GM18511 (cell line): ENCODE measurements around the gene NR1H2.

ENCODE experiments used
- ATAC-seq: cut with Tn5 transposase; IDR thresholded peaks from one replicate; pipeline ENCODE4 v1.9.1; 2021; ENCODE audit warnings: mild to moderate bottlenecking, moderate library complexity; ENCODE audit not compliant: unreplicated experiment

Gene NR1H2

DNA sequence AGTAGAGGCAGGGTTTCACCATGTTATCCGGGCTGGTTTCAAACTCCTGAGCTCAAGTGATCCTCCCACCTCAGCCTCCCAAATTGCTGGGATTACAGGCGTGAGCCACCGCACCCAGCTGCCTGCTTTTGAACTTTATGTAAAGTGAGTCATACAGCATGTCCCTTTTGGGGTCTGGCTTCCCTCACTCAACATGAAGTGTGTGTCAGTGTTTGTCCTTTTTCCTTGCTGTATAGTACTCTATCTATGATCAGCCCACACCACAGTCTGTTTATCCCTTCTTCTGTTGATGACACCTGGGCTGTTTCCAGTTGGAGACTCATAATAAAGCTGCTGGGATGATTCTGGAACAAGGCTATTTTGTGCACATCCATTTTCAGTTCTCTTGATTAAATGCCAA is 44.6 kb downstream of the NR1H2 start:
- ATAC-seq = no peak

DNA sequence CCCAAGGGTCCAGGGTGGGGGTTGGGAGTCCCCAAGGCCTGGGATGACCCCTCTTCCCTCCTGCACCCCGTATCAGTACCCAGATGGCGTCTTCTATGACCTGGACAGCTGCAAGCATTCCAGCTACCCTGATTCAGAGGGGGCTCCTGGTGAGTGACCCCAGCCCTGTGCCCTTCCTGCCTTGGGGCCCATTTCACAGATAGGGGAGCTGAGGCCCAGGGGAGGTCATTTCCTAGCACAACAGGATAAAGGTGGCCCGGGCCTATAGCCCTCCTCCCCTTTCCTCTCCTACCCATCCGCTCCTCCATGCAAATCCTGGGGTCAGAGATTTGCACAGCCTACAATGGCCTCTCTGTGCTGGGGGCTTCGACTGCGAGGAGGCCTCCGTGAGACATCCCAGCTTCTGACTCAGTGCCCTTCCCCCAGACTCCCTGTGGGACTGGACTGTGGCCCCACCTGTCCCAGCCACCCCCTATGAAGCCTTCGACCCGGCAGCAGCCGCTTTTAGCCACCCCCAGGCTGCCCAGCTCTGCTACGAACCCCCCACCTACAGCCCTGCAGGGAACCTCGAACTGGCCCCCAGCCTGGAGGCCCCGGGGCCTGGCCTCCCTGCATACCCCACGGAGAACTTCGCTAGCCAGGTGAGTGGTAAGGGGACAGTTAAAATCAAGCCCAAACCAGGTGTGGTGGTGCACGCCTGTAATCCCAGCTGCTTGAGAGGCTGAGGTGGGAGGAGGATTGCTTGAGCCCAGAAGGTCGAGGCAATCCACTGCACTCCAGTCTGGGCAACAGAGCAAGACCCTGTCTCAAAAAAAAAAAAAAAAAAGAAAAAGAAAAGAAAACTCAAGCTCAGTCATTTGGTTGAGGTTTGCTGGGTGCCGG is 46.4 kb downstream of the NR1H2 start:
- no peak for ATAC-seq

DNA sequence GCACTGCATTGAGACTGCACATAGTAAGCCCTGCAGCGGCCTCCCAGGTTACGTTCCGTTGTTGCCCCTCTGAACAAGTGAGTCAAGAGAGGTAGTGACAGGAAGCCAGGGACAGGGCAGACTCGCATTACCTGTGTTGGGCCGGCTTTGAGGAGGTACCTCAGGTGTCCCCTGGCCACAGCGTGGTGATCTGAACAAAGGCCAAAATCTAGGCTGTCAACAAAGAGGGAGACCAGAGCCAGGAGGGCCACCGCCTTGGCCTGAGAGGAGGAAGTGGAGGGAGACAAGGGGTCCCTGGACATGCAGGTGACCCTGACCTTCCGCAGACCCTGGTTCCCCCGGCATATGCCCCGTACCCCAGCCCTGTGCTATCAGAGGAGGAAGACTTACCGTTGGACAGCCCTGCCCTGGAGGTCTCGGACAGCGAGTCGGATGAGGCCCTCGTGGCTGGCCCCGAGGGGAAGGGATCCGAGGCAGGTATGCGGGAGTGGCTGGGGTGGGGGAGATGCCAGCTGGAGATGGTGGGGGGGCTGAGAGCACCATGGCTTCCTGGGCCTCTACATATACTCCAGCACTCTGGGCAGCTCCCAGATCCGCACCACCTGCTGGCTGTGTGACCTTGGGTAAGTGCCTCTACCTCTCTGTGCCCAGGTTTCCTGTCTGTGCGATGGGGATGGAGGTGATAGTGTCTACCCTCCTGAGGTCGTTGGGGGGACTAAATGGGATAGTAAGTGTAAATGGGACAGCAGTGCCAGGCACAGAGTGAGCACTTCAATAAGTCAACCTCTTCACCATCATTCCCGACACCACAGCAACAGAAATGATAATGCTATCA is 47.2 kb downstream of the NR1H2 start:
- no peak for ATAC-seq

DNA sequence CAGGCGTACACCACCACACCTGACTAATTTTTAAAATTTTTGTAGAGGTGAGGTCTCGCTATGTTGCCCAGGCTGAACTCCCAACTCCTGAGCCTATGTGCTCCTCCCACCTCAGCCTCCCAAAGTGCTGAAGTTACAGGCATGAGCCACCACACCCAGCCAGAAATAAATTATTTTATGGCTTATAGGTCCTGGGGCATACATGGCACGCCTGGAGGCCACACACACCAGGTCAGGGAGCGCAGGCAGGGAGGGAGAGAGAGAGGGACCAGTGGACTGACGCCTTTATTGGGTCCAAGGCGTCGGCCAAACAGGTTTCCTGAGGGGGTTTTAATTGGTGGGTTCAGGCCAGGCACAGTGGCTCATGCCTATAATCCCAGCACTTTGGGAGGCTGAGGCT is 49.3 kb downstream of the NR1H2 start:
- no peak for ATAC-seq

DNA sequence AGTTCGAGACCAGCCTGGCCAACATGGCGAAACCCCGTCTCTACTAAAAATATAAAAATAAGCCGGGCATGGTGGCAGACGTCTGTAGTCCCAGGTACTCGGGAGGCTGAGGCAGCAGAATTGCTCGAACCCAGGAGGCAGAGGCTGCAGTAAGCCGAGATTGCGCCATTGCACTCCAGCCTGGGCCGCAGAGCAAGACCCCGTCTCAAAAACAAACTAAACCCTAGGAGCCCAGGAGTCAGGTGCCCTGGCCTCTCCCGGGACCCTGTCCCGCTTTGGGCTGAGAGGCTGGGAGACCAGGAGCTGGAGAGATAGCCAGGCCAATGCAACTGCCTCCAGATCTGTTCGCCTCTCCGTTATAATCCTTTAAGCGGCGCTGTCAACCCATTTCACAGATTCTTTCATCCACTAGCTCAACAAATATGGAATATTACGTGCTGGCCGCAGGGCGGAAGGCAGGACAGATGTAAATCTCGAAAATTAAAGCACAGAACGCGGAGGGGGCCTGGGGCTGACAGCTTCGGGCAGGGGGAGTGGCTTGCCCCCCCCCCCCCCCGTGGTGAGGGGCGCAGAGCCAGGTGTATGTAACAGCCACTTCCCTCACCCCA is 51.2 kb downstream of the NR1H2 start:
- no peak for ATAC-seq

DNA sequence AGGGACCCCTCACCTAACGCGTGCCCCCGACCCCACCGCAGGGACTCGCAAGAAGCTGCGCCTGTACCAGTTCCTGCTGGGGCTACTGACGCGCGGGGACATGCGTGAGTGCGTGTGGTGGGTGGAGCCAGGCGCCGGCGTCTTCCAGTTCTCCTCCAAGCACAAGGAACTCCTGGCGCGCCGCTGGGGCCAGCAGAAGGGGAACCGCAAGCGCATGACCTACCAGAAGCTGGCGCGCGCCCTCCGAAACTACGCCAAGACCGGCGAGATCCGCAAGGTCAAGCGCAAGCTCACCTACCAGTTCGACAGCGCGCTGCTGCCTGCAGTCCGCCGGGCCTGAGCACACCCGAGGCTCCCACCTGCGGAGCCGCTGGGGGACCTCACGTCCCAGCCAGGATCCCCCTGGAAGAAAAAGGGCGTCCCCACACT is 51.8 kb downstream of the NR1H2 start:
- ATAC-seq = no peak

DNA sequence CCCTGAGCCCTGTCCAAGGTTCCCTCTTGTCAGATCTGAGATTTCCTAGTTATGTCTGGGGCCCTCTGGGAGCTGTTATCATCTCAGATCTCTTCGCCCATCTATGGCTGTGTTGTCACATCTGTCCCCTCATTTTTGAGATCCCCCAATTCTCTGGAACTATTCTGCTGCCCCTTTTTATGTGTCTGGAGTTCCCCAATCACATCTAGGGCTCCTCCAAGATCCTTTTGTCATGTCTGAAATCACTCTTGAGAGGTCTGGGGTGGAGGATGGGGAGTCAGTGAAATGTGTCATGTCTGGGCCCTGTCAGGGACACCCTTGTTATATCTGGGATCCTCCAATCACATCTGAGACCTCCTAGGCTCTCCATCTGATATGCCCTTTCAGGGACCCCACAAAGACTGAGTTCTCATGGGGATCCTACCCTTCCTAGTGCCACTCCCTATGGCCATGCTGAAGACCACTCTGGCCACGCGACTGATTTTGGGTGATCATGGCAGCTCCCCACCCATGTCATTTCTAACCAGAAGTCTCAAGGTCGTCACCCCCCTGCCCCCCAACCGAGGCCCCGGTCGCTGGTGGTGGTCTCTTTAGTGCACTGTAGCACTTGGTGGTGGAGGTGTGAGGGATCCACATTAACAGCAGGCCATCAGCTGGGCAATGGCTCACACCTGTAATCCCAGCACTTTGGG is 52.7 kb downstream of the NR1H2 start:
- ATAC-seq = no peak

DNA sequence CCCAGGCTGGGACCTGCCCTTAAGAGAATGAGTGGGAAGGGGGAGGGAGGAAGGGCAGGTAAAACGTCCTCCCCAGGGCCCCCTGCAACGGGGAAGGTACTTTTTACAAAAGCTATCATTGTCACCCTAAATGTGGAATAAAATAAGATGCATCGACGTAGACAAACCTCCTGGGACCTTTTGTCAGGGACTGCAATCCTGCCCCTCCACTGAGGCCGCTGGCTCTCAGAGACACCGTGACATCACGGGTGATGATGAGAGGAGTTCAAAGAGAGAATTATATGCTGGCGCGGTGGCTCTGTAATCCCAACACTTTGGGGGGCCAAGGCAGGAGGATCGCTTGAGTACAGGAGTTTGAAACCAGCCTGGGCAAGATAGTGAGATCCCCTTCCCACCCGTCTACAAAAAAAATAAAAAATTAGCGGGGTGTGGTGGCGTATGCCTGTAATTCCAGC is 54.7 kb downstream of the NR1H2 start:
- ATAC-seq = no peak

DNA sequence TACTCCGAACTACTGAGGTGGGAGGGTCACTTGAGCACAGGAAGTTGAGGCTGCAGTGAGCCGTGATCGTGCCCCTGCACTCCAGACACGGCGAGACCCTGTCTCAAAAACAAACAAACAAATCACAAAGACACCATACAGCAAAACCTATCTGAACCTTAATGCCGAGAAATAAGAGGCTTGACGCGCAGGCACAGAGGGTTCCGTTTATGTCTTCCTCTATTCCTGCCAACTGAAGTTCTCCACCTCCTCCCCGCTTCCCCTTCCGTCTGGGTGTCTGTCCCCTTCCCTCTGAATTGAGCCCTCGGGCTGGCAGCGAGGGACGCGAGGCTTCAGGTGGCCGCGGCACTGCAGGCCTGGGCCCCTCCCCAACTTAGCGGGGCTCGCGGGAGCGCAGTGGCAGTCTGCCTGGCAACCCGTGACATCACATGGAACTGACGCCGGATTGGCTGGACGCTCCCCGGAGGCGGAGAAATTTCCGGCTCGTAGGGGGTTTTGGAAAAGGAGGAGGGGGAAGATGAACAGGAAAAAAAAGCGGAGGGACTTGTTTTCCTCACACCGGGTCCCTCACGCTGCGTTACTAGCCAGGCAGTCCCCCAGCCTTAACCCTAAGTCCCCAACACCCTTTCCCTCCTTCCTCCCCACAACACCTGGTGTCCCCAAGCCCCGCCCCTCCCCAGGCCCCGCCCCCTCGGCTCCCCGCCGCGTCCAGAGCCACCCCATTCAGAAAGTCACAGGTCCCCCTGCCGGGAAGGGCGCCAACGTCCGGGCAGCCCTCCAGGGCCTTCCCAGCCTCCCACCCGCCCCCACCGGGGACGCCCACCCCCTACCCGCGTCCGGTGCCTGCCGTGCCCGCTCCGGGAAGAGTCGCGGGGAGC is 55.3 kb downstream of the NR1H2 start:
- peak; percentile 89 for ATAC-seq

DNA sequence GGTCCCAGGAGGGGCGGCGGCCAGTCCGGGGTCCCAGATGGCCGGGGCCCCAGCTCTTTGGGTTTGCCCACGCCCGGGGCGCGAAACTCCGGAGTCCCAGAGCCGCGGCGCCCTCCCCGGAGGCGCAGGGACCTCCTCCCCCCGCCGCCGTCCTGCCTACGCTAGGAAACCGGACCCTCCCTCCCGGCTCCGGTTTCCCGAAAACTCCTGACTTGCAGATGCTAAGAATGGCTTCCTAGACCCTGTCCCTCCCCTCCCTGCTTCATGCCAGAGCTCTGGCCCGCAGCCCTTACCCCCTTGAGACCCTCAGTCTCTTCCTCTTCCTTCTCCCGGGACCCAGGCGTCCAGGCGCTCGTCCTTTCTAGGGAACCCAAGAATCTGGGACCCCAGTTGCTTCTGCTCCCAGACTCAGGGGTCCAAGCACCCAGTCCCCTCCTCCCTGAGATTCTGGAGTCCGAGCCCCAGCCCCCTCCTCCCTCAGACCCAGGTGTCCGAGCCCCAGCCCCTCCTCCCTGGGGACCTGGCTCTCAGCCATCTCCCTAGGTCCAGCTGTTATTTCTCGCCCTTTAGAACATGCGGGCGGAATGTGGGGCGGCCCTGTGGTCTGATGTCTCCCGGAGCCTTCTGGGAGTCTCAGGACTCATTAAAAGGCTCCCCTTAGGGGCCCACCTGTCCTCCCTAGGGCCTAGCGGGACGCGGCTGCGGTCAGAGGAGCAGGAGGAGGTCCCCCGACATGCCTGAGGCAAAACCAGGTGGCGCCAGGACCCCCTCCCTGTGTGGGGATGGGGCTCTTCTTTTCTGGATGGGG is 56.2 kb downstream of the NR1H2 start, which contains the start of gene MYBPC2:
MYBPC2 (plus strand) TSS at position 672 of the 808 bp plus-strand sequence; CDS start at position 734, 62 bp downstream.
- ATAC-seq = no peak
